NCI-H2196 (cell line): Measurements from ENCODE around the gene WDR81.
"Not testable (repeated sequence)": the region's sequence is repeated elsewhere in the genome, so short reads cannot be mapped to it uniquely, and the experiment has no call there.

ENCODE experiments used
- DNase-seq: peaks from one replicate; lab custom pipeline; 2025; ENCODE audit not compliant: unreplicated experiment; lab: John Stamatoyannopoulos, UW

WDR81 gene

GRCh38 chr17:1713160-1713877, 11.2 kb upstream of the WDR81 start:
- no peak for DNase-seq

- peak; percentile 26 for DNase-seq
These were observed 10.6 kb upstream of the WDR81 start for GRCh38 chr17:1713878-1714426.

- DNase-seq, result peak; percentile 56
These were observed 10.0 kb upstream of the WDR81 start for GRCh38 chr17:1714427-1714979.

GRCh38 chr17:1714980-1715802, 9.3 kb upstream of the WDR81 start:
- DNase-seq, result peak; percentile 54

- DNase-seq, result no peak
These were observed 8.8 kb upstream of the WDR81 start for GRCh38 chr17:1715803-1716075.

- peak; percentile 95 for DNase-seq
These were observed 8.2 kb upstream of the WDR81 start for GRCh38 chr17:1716076-1716911.

- peak; percentile 89 for DNase-seq
These were observed 7.4 kb upstream of the WDR81 start for GRCh38 chr17:1716912-1717695.

GRCh38 chr17:1718362-1719165, 5.9 kb upstream of the WDR81 start:
- no peak for DNase-seq

GRCh38 chr17:1720856-1721386, 3.6 kb upstream of the WDR81 start:
- DNase-seq, result peak; percentile 7

GRCh38 chr17:1722022-1722421, 2.5 kb upstream of the WDR81 start:
- DNase-seq, result not testable (repeated sequence)

GRCh38 chr17:1724869-1725641, 551 bp downstream of the WDR81 start:
- no peak for DNase-seq

- no peak for DNase-seq
These were observed 1.4 kb downstream of the WDR81 start for GRCh38 chr17:1725642-1726511.

- no peak for DNase-seq
These were observed 2.2 kb downstream of the WDR81 start for GRCh38 chr17:1726626-1727257.

GRCh38 chr17:1727258-1727789, 2.8 kb downstream of the WDR81 start:
- DNase-seq, result no peak

- DNase-seq, result no peak
These were observed 3.5 kb downstream of the WDR81 start for GRCh38 chr17:1727876-1728630.

GRCh38 chr17:1729966-1730325, 5.4 kb downstream of the WDR81 start:
- DNase-seq, result no peak
